K562 (cell line): ENCODE measurements around the gene TRMT2B. TPM values are rescaled to one million over a fixed set of nuclear protein-coding genes. Genes with fewer than 3 reads are reported as not detected.

ENCODE experiments used
- ATAC-seq: fragments of 200-7000 bp; cut with Tn5 transposase; 3 replicates; pipeline ENCODE4 v1.9.1; 2020; ENCODE audit warnings: moderate library complexity
- BruUV-seq: library from RNA; stranded (reverse); fragments of 400-500 nt; replicated peaks from 2 replicates; lab custom pipeline; 2021; lab: Mats Ljungman, UMichigan
- CTCF ChIA-PET: fragments of 300-600 bp; formaldehyde crosslinking; extraction: SDS; loops from one replicate; lab custom pipeline; 2021; ENCODE audit warnings: low intra/inter-chr PET ratio; lab: Yijun Ruan, JAX
- POLR2A ChIA-PET: fragments of 300-600, 350-650 bp; sonication (Branson Sonifier 250); formaldehyde crosslinking; extraction: SDS; loops from one replicate; lab custom pipeline; 2021; ENCODE audit warnings: antibody characterized with exemption, inconsistent platforms; lab: Yijun Ruan, JAX
- DNase-seq, 4 experiments: peaks; one replicate each; pipeline versions ENCODE4 v3.0.0 to v3.0.0-alpha.2; 2011 to 2018; ENCODE audit warnings: low spot score in 3 of 4, mixed read lengths in 3 of 4; ENCODE audit errors: extremely low read depth in 1 of 4
- FAIRE-seq: peaks from 2 replicates; lab custom pipeline; 2011; peaks lifted over from hg19 to GRCh38; lab: Jason Lieb, UNC
- H2AFZ ChIP-seq: 2 replicates; pipeline ENCODE4 v1.6.0; 2011; ENCODE audit warnings: low read depth, low read length, control low read depth, inconsistent platforms
- H3K27ac ChIP-seq: fragments of 200-600 bp; 3 replicates; pipeline ENCODE4 v1.8.0; 2011; ENCODE audit warnings: low read depth, mild to moderate bottlenecking, control low read depth, inconsistent platforms, low read length, moderate library complexity, mixed read lengths; ENCODE audit errors: extremely low read depth
- H3K27me3 ChIP-seq, 2 experiments: fragments of 300-600 bp in 1 of 2; 2 replicates in 1 of 2; 3 replicates in 1 of 2; pipeline versions ENCODE4 v1.6.0 to v1.8.0; 2011; ENCODE audit warnings: inconsistent platforms in 2 of 2, low read length in 2 of 2, mild to moderate bottlenecking in 1 of 2, mixed read lengths in 1 of 2, moderate library complexity in 1 of 2; ENCODE audit not compliant: control insufficient read depth in 2 of 2, insufficient read depth in 2 of 2
- H3K36me3 ChIP-seq: fragments of 300-600 bp; 3 replicates; pipeline ENCODE4 v1.8.0; 2011; ENCODE audit warnings: mild to moderate bottlenecking, low read length, inconsistent platforms; ENCODE audit not compliant: control insufficient read depth, insufficient read depth
- H3K4me1 ChIP-seq, 2 experiments: fragments of 200-600 bp in 1 of 2; replicated peaks in 1 of 2; 2 replicates in 1 of 2; 3 replicates in 1 of 2; pipeline versions ENCODE4 v1.5.1 to v1.8.0; 2011; ENCODE audit warnings: inconsistent platforms in 2 of 2, low read length in 2 of 2, mild to moderate bottlenecking in 1 of 2, mixed read lengths in 1 of 2, moderate library complexity in 1 of 2; ENCODE audit not compliant: control insufficient read depth in 2 of 2, insufficient read depth in 2 of 2
- H3K4me2 ChIP-seq: 2 replicates; pipeline ENCODE4 v1.6.1; 2011; ENCODE audit warnings: low read length, control low read depth, inconsistent platforms, mixed read lengths; ENCODE audit not compliant: insufficient read depth
- H3K4me3 ChIP-seq: fragments of 200-600 bp; sonication (generic), shearing (Covaris generic); 2 replicates; pipeline ENCODE4 v1.5.1; 2016; ENCODE audit warnings: control low read depth, inconsistent platforms
- H3K79me2 ChIP-seq: fragments of 200-600 bp; 3 replicates; pipeline ENCODE4 v1.8.0; 2011; ENCODE audit warnings: low read length, inconsistent platforms; ENCODE audit not compliant: control insufficient read depth, insufficient read depth
- H3K9ac ChIP-seq, 2 experiments: 2 replicates each; pipeline versions ENCODE4 v1.6.0 to v1.6.1; 2011; ENCODE audit warnings: low read depth in 2 of 2, low read length in 2 of 2, control low read depth in 1 of 2, inconsistent platforms in 1 of 2, mild to moderate bottlenecking in 1 of 2, mixed read lengths in 1 of 2; ENCODE audit not compliant: insufficient read depth in 1 of 2
- H3K9me1 ChIP-seq: one replicate; pipeline ENCODE4 v1.6.0; 2011; ENCODE audit warnings: inconsistent platforms, mild to moderate bottlenecking, low read length, moderate library complexity; ENCODE audit not compliant: control insufficient read depth, insufficient read depth
- H3K9me3 ChIP-seq: replicated peaks from 2 replicates; pipeline ENCODE4 v1.5.1; 2011; ENCODE audit warnings: low read depth, low read length, inconsistent platforms; ENCODE audit not compliant: control insufficient read depth, insufficient read depth
- H4K20me1 ChIP-seq: replicated peaks from 2 replicates; pipeline ENCODE4 v1.6.1; 2011; ENCODE audit warnings: low read length, inconsistent platforms, mixed read lengths; ENCODE audit not compliant: control insufficient read depth, insufficient read depth
- GTF2A2 ChIP-seq: IDR thresholded peaks from 2 replicates; pipeline ENCODE4 v1.6.1; 2016; ENCODE audit warnings: mild to moderate bottlenecking, missing genetic modification characterization, missing compliant biosample characterization
- POU5F1 ChIP-seq: fragments of 150-350 bp; IDR thresholded peaks from 2 replicates; pipeline ENCODE4 v1.6.1; 2014; ENCODE audit warnings: borderline replicate concordance, low read length, low read depth, mild to moderate bottlenecking; ENCODE audit not compliant: partially characterized antibody
- PYGO2 ChIP-seq: fragments of 450-650 bp; IDR thresholded peaks from 2 replicates; pipeline ENCODE4 v1.6.1; 2016; ENCODE audit warnings: mild to moderate bottlenecking, missing genetic modification characterization, moderate library complexity, missing compliant biosample characterization
- ZNF586 ChIP-seq: fragments of 450-650 bp; formaldehyde crosslinking; conservative IDR thresholded peaks from 2 replicates; pipeline ENCODE4 v1.4.0; 2020; ENCODE audit warnings: mild to moderate bottlenecking, moderate library complexity
- WGBS: fragments of 100-300 bp; shearing (Covaris generic); methylation state at CpG from one replicate; pipeline ENCODE4 v1.1.6; 2016; ENCODE audit warnings: low coverage, mixed read lengths; ENCODE audit not compliant: insufficient coverage; ENCODE audit errors: missing lambda C conversion rate; 5-methylcytosine and 5-hydroxymethylcytosine counted together
- in situ Hi-C: fragments of 300-500 bp; cut with MboI; formaldehyde crosslinking; loops from 4 replicates; pipeline ENCODE4 v1.15.0; 2018; ENCODE audit warnings: inconsistent platforms, mixed read lengths
- intact Hi-C: fragments of 100-400 bp; cut with micrococcal nuclease; formaldehyde crosslinking; loops from 2 replicates; pipeline ENCODE4 v1.14.2; 2022
- polyA plus RNA-seq, 8 experiments: library from polyadenylated mRNA; depleted of rRNA in 4 of 8; stranded (reverse) in 5 of 8; unstranded in 3 of 8; fragments of >200 nt; fragmentation: Nextera tagmentation in 2 of 8; fragmentation: Illumina TruSeq in 1 of 8; extraction: Ambion mirVana in 2 of 8; extraction: Trizol in 1 of 8; gene quantifications; 2 replicates each; pipeline versions ENCODE4 v1.2.1 to v1.2.3, GENCODE V29; 2011 to 2014; ENCODE audit warnings: inconsistent platforms in 1 of 8, missing spikeins in 1 of 8
- total RNA-seq, 7 experiments: library from RNA; depleted of rRNA in 6 of 7; stranded (reverse); fragments of >200 nt in 6 of 7; fragmentation: Illumina TruSeq in 2 of 7; extraction: Trizol in 2 of 7; gene quantifications; 2 replicates each; pipeline versions ENCODE4 v1.2.1 to v1.2.3, GENCODE V29; 2011 to 2021; ENCODE audit warnings: low replicate concordance in 1 of 7

TRMT2B gene
- total and polyA plus RNA-seq, 9 of the 15 experiments (the other 6 are each of a cell fraction or from before 2014, with no cell fraction given) = 3.9 to 23.4 (median 18.1) TPM

- DNase-seq (no peak), ATAC-seq (no peak), FAIRE-seq (no peak)
- Histone ChIP-seq H3K4me3 (no peak overlapping the region), H3K27ac (no peak overlapping the region), H4K20me1 (no peaks in the 10 kb centered on the region), H3K9ac (no peak overlapping the region), H3K9me1 (no peaks in the 10 kb centered on the region), H3K4me1 (no peaks in the 10 kb centered on the region), H3K27me3 (no peaks in the 10 kb centered on the region), H2AFZ (no peak overlapping the region), H3K36me3 (no peaks in the 10 kb centered on the region), H3K4me2 (no peak overlapping the region), H3K79me2 (no peaks in the 10 kb centered on the region), H3K9me3 (no peaks in the 10 kb centered on the region)
- BruUV-seq = no TSS peak
- TF ChIP-seq ZNF586 (CRISPR knock-in tag) (no peak), PYGO2 (tag) (no peak), GTF2A2 (tag) (no peak)
- in situ Hi-C loops (no loop called here), intact Hi-C loops (no loop called here)
- POLR2A ChIA-PET = no interaction called here
- CTCF ChIA-PET = no interaction called here
- 10% methylated on average over 1 of the region's 1 CpG for WGBS
Measured at GRCh38 chrX:100976211-100976610, 75.7 kb downstream of the TRMT2B start.

GRCh38 chrX:100975212-100975611 lies 76.7 kb downstream of the TRMT2B start:
- no peaks in the 10 kb centered on the region for H3K36me3 ChIP-seq
- TF ChIP-seq POU5F1 = no peak
- TF ChIP-seq, all 486 proteins: peak for 0
- H3K9me1 ChIP-seq = no peaks in the 10 kb centered on the region
- H3K4me2 ChIP-seq = no peak overlapping the region
- H3K9me3 ChIP-seq = no peaks in the 10 kb centered on the region
- intact Hi-C loops = no loop called here
- no peak overlapping the region for H2AFZ ChIP-seq
- DNase-seq (no peak), ATAC-seq (no peak), FAIRE-seq (no peak)
- H3K4me1 ChIP-seq = no peaks in the 10 kb centered on the region
- no peak overlapping the region for H3K9ac ChIP-seq
- no TSS peak for BruUV-seq
- no peaks in the 10 kb centered on the region for H4K20me1 ChIP-seq
- ChIA-PET POLR2A (interaction anchor here (0.5 kb wide), 1 partner anchor 15 kb away, joined by 3 read pairs; no protein-coding TSS in a partner anchor), CTCF (no interaction called here)
- H3K4me3 ChIP-seq = no peak overlapping the region
- no peak overlapping the region for H3K27ac ChIP-seq
- no peaks in the 10 kb centered on the region for H3K27me3 ChIP-seq
- no peaks in the 10 kb centered on the region for H3K79me2 ChIP-seq
- WGBS = 0% methylated on average over 3 of the region's 3 CpGs
- in situ Hi-C loops = no loop called here
